HuH-7 (cell line): Measurements from ENCODE around the gene FMN1.

Source experiments
- DNase-seq: peaks from one replicate; pipeline ENCODE4 v3.0.0; 2011; ENCODE audit warnings: low spot score

The FMN1 gene

GRCh38 chr15:33013827-33014445 is 180.6 kb downstream of the FMN1 start:
- no peak for DNase-seq

- DNase-seq = no peak
Measured at GRCh38 chr15:33011976-33012375, 182.5 kb downstream of the FMN1 start.

GRCh38 chr15:33009603-33010002 is 184.9 kb downstream of the FMN1 start:
- no peak for DNase-seq

DNA sequence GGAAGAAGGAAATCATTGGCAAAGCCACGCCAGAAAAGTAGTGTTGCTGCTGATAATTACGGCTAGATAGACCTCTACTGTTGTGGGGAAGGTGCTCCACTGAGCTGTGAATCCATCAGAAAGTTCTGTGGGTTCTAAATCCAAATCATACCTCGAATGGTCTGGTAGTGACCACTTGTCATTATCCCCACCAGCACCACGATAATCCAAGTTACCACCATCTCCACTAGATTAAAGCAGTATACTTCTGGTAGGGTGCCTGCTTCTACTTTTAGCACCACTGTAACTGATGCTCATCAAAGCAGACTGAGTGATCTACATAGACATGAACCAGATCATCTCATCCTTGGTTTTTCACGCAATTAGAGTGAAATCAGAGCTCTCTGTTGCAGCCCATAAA is 185.5 kb downstream of the FMN1 start:
- no peak for DNase-seq

- DNase-seq = no peak
Measured at GRCh38 chr15:33008284-33008995, 186.1 kb downstream of the FMN1 start.

DNA sequence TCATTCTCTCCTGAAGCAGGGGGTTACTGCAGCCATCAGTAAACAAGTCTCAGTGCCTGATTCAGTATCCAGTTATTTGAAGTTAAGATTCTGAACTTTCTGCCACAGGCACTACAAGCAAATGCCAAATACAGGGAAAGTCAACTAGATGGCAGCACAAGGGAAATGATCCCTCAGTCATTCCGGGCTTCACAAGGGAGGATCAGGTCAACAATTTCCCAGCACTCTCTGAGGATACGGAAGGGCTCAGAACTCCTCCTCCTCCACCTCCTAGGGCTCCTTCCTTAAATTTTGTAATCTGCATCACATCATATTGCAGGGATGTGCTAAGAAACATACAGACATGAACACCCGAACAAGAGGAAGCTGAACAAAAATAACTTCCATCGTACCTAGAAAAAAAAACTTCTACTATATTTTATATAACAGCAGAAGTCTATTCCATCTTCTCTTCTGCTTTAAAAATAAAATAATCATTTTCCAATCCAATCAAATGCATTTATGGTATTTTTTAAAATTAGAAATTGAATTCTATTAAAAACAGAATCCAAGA is 187.1 kb downstream of the FMN1 start:
- DNase-seq = peak; percentile 4

DNA sequence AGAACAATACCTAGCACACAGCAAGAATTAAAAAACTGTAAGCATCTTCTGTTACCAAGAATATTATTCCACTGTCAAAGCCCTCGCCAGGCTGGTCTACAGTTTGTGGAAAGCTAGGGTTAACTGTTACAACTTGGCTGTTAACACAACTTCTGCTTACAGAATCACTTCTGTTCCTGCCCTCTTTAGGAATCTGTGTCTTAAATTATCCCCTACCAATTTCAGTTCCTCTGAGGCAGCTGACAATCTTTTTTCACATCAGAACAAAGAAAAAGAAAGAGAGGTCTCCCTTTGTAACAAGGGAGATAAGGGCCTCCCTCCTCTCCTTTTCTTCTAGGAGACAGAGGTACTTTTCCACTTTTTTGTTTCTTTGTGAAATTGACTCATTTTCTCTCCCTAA is 188.9 kb downstream of the FMN1 start:
- DNase-seq = no peak

DNA sequence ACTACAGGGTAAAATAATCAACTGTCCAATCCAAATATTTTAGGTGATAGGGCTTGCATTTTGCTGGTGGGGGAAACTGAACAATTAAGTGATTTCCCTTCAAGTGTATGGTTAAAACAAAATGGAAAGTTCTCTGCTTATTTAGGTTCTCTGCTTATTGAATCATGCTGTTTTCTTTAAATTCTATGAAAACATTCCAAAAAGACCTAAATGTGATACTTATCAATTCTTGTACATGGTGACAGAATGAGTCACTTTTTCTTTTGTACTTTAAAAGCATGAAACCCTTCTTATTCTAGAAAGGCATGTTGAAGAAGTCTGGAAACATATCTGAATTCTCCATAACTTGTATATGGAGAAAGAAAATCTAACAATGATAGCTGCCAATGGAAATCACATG is 192.6 kb downstream of the FMN1 start:
- no peak for DNase-seq

GRCh38 chr15:32998979-32999672 is 195.4 kb downstream of the FMN1 start:
- no peak for DNase-seq

DNA sequence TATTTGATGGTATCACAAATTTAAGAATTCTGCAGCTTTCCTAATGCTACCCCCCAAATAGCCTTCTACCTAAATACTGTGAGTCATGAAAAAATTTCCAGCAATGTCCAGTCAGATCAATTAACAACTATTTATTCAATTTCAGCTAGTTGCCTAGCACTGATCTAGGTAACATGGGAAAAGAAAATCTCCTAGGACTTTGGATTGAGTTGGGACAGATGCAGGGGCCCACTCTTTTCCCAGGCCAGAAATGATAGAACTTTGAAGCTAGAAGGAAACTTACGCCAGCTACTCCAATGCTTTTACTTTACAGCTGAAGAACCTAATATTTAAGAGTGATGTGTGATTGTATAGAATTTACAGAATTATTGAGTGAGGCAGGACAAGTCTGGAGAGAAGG is 196.3 kb downstream of the FMN1 start:
- no peak for DNase-seq

DNA sequence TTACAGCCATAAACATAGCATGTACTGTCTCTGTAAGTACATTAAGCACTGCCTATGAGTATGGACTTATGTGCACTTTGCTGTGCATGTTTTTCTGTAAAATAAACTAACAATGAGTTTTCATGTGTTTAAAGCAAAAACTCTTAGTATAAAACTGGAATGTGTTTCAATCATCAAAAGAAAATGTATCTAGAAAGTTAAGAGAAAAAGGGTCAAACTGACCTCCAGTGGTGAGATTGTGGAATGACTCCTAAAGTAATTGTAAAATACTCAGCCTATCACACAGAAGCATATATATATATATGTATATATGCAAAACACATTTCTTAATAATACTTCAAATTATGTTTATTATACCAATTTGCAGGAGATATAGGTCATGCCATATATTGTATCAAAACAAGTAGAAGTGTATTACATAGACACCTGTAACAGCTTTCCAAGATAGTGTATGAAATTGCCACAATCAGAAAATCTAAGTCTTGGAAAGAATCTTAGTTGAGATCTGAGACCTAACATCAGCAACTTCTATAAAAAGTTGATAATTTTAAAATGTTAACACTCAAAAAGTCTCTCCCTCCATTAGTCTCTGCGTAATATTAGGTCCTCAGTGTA is 199.6 kb downstream of the FMN1 start:
- DNase-seq = no peak

GRCh38 chr15:32993285-32993684 is 201.2 kb downstream of the FMN1 start:
- no peak for DNase-seq

- no peak for DNase-seq
Measured at GRCh38 chr15:32991619-32992111, 202.8 kb downstream of the FMN1 start.

GRCh38 chr15:32990071-32990470 is 204.4 kb downstream of the FMN1 start:
- no peak for DNase-seq

GRCh38 chr15:32987067-32987466 is 207.4 kb downstream of the FMN1 start:
- DNase-seq = no peak

- no peak for DNase-seq
Measured at GRCh38 chr15:32986147-32986546, 208.4 kb downstream of the FMN1 start.

- DNase-seq = no peak
Measured at GRCh38 chr15:32983679-32984078, 210.8 kb downstream of the FMN1 start.

- no peak for DNase-seq
Measured at GRCh38 chr15:32982001-32982400, 212.5 kb downstream of the FMN1 start.

DNA sequence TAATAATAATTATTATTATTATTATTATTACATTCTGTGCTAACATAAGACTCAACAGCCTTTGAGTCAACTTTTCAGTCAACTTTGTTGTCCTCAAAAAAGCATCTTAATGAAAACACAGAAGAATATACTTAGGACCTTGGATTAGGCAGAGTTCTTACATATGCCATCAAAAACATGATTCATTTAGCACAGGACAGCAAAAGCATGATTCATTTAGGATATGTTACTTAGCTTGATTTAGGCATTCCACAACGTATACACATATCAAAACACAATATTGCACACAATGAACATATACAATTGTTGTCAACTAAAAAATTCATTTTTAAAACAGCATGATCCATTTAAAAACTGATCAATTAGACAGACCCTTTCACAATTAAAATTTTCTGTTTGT is 213.0 kb downstream of the FMN1 start:
- DNase-seq = no peak

- no peak for DNase-seq
Measured at GRCh38 chr15:32979710-32980109, 214.8 kb downstream of the FMN1 start.

DNA sequence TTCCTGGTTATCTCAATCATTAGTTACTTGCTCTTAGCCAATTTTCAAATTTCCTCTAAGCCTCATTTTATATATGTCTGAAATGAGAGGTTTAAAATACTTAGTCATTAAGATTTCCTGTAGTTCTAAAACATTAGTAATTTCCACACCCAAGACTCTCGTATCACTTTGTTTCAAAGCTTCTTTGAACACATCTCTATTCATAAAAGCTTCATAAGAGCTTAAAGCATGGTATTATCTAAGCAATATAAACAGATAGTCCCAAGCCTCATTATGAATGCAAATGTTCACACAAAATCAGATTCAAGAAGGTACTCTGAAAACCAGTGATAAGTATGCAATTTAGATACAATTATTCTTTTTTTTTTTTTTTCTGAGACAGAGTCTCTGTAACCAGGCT is 217.0 kb downstream of the FMN1 start:
- DNase-seq = no peak

DNA sequence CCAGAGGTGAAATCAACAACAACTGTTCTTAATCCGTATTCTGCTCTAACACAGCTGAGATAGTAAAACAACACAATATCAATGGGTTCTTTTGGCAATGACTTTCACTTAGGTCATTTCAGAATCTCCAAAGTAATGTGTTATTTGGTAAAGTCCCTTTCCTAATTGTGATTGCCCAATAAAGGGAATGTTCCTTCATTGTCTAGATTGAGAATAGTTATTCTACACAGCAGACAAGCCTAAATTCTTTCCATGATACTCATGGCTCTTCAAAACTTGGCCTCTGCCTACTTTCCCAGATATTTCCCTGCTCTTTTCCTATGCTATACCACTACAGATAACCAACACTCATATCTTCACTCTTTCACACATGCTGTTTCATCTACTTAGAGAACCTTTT is 219.8 kb downstream of the FMN1 start:
- DNase-seq = no peak

GRCh38 chr15:32972686-32973085 is 221.8 kb downstream of the FMN1 start:
- no peak for DNase-seq
